K562 (cell line): ENCODE data around the gene SERPINH1. TPM values are rescaled to one million over a fixed set of nuclear protein-coding genes. Genes with fewer than 3 reads are reported as not detected.

Experiments used
- BCL6 ChIP-seq: fragments of 250-450 bp; sonication (Bioruptor Pico); IDR thresholded peaks from 2 replicates; pipeline ENCODE4 v1.4.0; 2020
- BCOR ChIP-seq: fragments of 450-650 bp; IDR thresholded peaks from 2 replicates; pipeline ENCODE4 v1.6.1; 2016
- CBFB ChIP-seq: sonication (generic); formaldehyde crosslinking; IDR thresholded peaks from 2 replicates; pipeline ENCODE4 v1.4.0; 2020; ENCODE audit warnings: mild to moderate bottlenecking, missing genetic modification reagents
- DIDO1 ChIP-seq: fragments of 450-650 bp; IDR thresholded peaks from 2 replicates; pipeline ENCODE4 v1.6.1; 2016; ENCODE audit warnings: low read depth, missing biosample characterization, missing genetic modification characterization
- EGR1 ChIP-seq: fragments of 450-650 bp; conservative IDR thresholded peaks from 2 replicates; pipeline ENCODE4 v1.6.1; 2017; ENCODE audit warnings: mild to moderate bottlenecking
- FOS ChIP-seq: IDR thresholded peaks from 3 replicates; pipeline ENCODE4 v1.6.1; 2011; ENCODE audit not compliant: insufficient read length; ENCODE audit errors: extremely low read depth
- JUNB ChIP-seq: fragments of 450-650 bp; formaldehyde crosslinking; conservative IDR thresholded peaks from 2 replicates; pipeline ENCODE4 v1.4.0; 2020; ENCODE audit warnings: mild to moderate bottlenecking
- MEF2A ChIP-seq: IDR thresholded peaks from 2 replicates; pipeline ENCODE4 v1.6.1; 2011; ENCODE audit warnings: low read depth, mild to moderate bottlenecking, low read length, moderate library complexity; ENCODE audit not compliant: control insufficient read depth
- NELFE ChIP-seq: IDR thresholded peaks from 2 replicates; pipeline ENCODE4 v1.6.1; 2011; ENCODE audit warnings: mild to moderate bottlenecking; ENCODE audit not compliant: insufficient read depth, insufficient read length
- NFE2L1 ChIP-seq: fragments of 450-650 bp; IDR thresholded peaks from 2 replicates; pipeline ENCODE4 v1.6.1; 2016; ENCODE audit warnings: missing genetic modification characterization, low read depth, mild to moderate bottlenecking, missing compliant biosample characterization, moderate library complexity, borderline replicate concordance
- PCBP2 ChIP-seq: fragments of 200-400 bp; formaldehyde crosslinking; IDR thresholded peaks from 2 replicates; pipeline ENCODE4 v1.6.1; 2018; ENCODE audit warnings: low read length, low read depth, mild to moderate bottlenecking, moderate library complexity; ENCODE audit not compliant: poor library complexity, severe bottlenecking
- SPI1 ChIP-seq: IDR thresholded peaks from 2 replicates; pipeline ENCODE4 v1.6.1; 2011; ENCODE audit warnings: low read depth, low read length, control low read depth, borderline replicate concordance
- ZEB2 ChIP-seq: fragments of 450-650 bp; IDR thresholded peaks from 2 replicates; pipeline ENCODE4 v1.6.1; 2016
- ZNF584 ChIP-seq: fragments of 200-800 bp; sonication (Bioruptor generic); IDR thresholded peaks from 2 replicates; pipeline ENCODE4 v1.6.1; 2016; ENCODE audit warnings: low read depth, mild to moderate bottlenecking, missing genetic modification characterization, missing compliant biosample characterization
- ZNF699 ChIP-seq: fragments of 250-450 bp; sonication (Bioruptor Pico); IDR thresholded peaks from 2 replicates; pipeline ENCODE4 v1.8.0; 2021; ENCODE audit warnings: mild to moderate bottlenecking, moderate library complexity; ENCODE audit not compliant: insufficient replicate concordance
- polyA plus RNA-seq, 8 experiments: library from polyadenylated mRNA; depleted of rRNA in 4 of 8; stranded (reverse) in 5 of 8; unstranded in 3 of 8; fragments of >200 nt; fragmentation: Nextera tagmentation in 2 of 8; fragmentation: Illumina TruSeq in 1 of 8; extraction: Ambion mirVana in 2 of 8; extraction: Trizol in 1 of 8; gene quantifications; 2 replicates each; pipeline versions ENCODE4 v1.2.1 to v1.2.3, GENCODE V29; 2011 to 2014; ENCODE audit warnings: inconsistent platforms in 1 of 8, missing spikeins in 1 of 8
- total RNA-seq, 7 experiments: library from RNA; depleted of rRNA in 6 of 7; stranded (reverse); fragments of >200 nt in 6 of 7; fragmentation: Illumina TruSeq in 2 of 7; extraction: Trizol in 2 of 7; gene quantifications; 2 replicates each; pipeline versions ENCODE4 v1.2.1 to v1.2.3, GENCODE V29; 2011 to 2021; ENCODE audit warnings: low replicate concordance in 1 of 7
- TF ChIP-seq, protein P1 (sequence below): fragments of 450-650 bp; IDR thresholded peaks from 2 replicates; pipeline ENCODE4 v1.6.1; 2016; ENCODE audit warnings: mild to moderate bottlenecking
- TF ChIP-seq, protein P2 (sequence below), 2 experiments: fragments of 450-650 bp; IDR thresholded peaks; 2 replicates each; pipeline ENCODE4 v1.6.1; 2016
- TF ChIP-seq, protein P3 (sequence below): fragments of 250-450 bp; sonication (Bioruptor Pico); IDR thresholded peaks from 2 replicates; pipeline ENCODE4 v1.4.0; 2020; ENCODE audit warnings: borderline replicate concordance

SERPINH1 gene
- total and polyA plus RNA-seq, 9 of the 15 experiments (the other 6 are each of a cell fraction or from before 2014, with no cell fraction given), result 2.8 to 106 (median 67.9) TPM

DNA sequence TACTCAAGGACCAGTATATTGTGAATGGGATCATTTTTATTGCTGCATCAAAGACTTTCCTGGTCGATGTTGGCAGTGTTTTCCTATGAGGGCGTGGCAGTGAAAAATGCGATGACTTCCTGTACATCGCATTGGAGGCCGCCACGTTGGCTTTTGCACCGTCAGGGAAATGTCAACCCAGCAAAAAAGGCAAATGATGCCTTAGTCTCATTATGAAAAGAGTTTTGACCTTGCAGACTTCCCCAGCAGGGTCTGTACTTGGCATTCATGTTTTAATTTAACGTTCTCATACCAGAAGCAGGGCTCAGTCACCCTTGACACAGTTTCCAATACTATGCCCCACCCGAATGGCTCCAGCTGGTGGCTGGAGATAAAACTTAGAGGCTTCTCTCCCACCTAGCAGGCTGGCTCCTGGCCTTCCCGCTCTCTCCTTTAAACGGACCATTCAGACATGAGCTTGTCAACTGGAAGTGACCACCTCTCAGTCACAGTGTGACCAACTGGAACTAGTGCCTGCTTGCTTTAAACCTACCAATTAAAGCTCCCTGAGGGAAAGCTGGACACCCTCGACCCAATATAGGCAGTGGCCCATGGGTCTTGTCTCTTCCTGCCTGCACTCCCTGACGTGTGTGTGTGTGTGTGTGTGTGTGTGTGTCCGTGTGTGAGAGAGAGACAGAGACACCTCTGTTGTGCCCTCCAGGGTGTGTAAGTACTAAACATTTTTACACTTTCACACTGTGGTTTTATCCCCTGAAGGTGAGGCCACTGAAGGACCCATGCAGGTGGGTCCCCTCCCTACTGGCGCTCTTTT, 27.6 kb upstream of the SERPINH1 start (continued):
- TF ChIP-seq ZNF699 (no peak), CBFB (no peak), FOS (no peak), MEF2A (no peak), EGR1 (no peak), SPI1 (no peak), NFE2L1 (no peak), ZNF584 (CRISPR knock-in tag) (no peak), PCBP2 (no peak), ZEB2 (peak; percentile 55; the same call in 1 of the 2 replicates), BCOR (no peak; the same call in none of the 2 replicates), BCL6 (CRISPR knock-in tag) (no peak), JUNB (CRISPR knock-in tag) (no peak), NELFE (no peak), DIDO1 (tag) (peak; percentile 19; the same call in 1 of the 2 replicates)
- TF ChIP-seq, protein P1, sequence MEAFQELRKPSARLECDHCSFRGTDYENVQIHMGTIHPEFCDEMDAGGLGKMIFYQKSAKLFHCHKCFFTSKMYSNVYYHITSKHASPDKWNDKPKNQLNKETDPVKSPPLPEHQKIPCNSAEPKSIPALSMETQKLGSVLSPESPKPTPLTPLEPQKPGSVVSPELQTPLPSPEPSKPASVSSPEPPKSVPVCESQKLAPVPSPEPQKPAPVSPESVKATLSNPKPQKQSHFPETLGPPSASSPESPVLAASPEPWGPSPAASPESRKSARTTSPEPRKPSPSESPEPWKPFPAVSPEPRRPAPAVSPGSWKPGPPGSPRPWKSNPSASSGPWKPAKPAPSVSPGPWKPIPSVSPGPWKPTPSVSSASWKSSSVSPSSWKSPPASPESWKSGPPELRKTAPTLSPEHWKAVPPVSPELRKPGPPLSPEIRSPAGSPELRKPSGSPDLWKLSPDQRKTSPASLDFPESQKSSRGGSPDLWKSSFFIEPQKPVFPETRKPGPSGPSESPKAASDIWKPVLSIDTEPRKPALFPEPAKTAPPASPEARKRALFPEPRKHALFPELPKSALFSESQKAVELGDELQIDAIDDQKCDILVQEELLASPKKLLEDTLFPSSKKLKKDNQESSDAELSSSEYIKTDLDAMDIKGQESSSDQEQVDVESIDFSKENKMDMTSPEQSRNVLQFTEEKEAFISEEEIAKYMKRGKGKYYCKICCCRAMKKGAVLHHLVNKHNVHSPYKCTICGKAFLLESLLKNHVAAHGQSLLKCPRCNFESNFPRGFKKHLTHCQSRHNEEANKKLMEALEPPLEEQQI, result peak; percentile 72; the same call in 1 of the 2 replicates
- TF ChIP-seq, protein P2, sequence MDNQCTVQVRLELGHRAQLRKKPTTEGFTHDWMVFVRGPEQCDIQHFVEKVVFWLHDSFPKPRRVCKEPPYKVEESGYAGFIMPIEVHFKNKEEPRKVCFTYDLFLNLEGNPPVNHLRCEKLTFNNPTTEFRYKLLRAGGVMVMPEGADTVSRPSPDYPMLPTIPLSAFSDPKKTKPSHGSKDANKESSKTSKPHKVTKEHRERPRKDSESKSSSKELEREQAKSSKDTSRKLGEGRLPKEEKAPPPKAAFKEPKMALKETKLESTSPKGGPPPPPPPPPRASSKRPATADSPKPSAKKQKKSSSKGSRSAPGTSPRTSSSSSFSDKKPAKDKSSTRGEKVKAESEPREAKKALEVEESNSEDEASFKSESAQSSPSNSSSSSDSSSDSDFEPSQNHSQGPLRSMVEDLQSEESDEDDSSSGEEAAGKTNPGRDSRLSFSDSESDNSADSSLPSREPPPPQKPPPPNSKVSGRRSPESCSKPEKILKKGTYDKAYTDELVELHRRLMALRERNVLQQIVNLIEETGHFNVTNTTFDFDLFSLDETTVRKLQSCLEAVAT (IDR thresholded peaks at IDR 0.05), result peak; percentile 51 to 59; a peak in 2 of 4 replicates
- TF ChIP-seq, protein P3, sequence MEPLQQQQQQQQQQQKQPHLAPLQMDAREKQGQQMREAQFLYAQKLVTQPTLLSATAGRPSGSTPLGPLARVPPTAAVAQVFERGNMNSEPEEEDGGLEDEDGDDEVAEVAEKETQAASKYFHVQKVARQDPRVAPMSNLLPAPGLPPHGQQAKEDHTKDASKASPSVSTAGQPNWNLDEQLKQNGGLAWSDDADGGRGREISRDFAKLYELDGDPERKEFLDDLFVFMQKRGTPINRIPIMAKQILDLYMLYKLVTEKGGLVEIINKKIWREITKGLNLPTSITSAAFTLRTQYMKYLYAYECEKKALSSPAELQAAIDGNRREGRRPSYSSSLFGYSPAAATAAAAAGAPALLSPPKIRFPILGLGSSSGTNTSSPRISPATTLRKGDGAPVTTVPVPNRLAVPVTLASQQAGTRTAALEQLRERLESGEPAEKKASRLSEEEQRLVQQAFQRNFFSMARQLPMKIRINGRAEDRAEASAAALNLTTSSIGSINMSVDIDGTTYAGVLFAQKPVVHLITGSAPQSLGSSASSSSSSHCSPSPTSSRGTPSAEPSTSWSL (CRISPR knock-in tag), result no peak
